MM.1S (cell line): ENCODE data around the gene SMC1B.

Experiments used
- DNase-seq: peaks from one replicate; pipeline ENCODE4 v3.0.0-alpha.2; 2015
- H2AFZ ChIP-seq: fragments of 300-600 bp; sonication (generic); 2 replicates; pipeline ENCODE4 v1.6.0; 2016; ENCODE audit warnings: antibody characterized with exemption, low read length
- H3F3A ChIP-seq: fragments of 300-600 bp; sonication (generic); 2 replicates; pipeline ENCODE4 v1.6.1; 2016; ENCODE audit warnings: mild to moderate bottlenecking, antibody characterized with exemption, low read length, moderate library complexity, mixed read lengths; ENCODE audit not compliant: insufficient read depth
- H3K27ac ChIP-seq: fragments of 300-600 bp; sonication (generic); 2 replicates; pipeline ENCODE4 v1.5.1; 2016; ENCODE audit warnings: mild to moderate bottlenecking, low read length
- H3K27me3 ChIP-seq: fragments of 300-600 bp; sonication (generic); replicated peaks from 2 replicates; pipeline ENCODE4 v1.6.0; 2016; ENCODE audit warnings: low read length; ENCODE audit not compliant: insufficient read depth
- H3K36me3 ChIP-seq: fragments of 300-600 bp; sonication (generic); replicated peaks from 2 replicates; pipeline ENCODE4 v1.6.1; 2016; ENCODE audit warnings: mild to moderate bottlenecking, low read length, mixed read lengths; ENCODE audit not compliant: insufficient read depth
- H3K4me1 ChIP-seq: fragments of 300-600 bp; sonication (generic); 2 replicates; pipeline ENCODE4 v1.6.1; 2016; ENCODE audit warnings: low read length, mixed read lengths
- H3K4me2 ChIP-seq: fragments of 300-600 bp; sonication (generic); 2 replicates; pipeline ENCODE4 v1.6.0; 2016; ENCODE audit warnings: low read depth, low read length
- H3K4me3 ChIP-seq: fragments of 300-600 bp; sonication (generic); 2 replicates; pipeline ENCODE4 v1.5.1; 2016; ENCODE audit warnings: low read length, mixed read lengths
- H3K79me2 ChIP-seq: fragments of 300-600 bp; sonication (generic); 2 replicates; pipeline ENCODE4 v1.6.1; 2016; ENCODE audit warnings: mixed run types, low read length, mixed read lengths
- H3K9ac ChIP-seq: fragments of 300-600 bp; sonication (generic); 2 replicates; pipeline ENCODE4 v1.6.1; 2016; ENCODE audit warnings: low read length, mixed read lengths
- H3K9me2 ChIP-seq: fragments of 300-600 bp; sonication (generic); replicated peaks from 2 replicates; pipeline ENCODE4 v1.6.1; 2016; ENCODE audit warnings: mild to moderate bottlenecking, low read length, mixed read lengths; ENCODE audit not compliant: insufficient read depth
- H3K9me3 ChIP-seq: fragments of 300-600 bp; sonication (generic); replicated peaks from 2 replicates; pipeline ENCODE4 v1.6.1; 2016; ENCODE audit warnings: mild to moderate bottlenecking, low read length, mixed read lengths; ENCODE audit not compliant: insufficient read depth
- H4K20me1 ChIP-seq: fragments of 300-600 bp; sonication (generic); 2 replicates; pipeline ENCODE4 v1.6.1; 2016; ENCODE audit warnings: mild to moderate bottlenecking, low read length, moderate library complexity, mixed read lengths; ENCODE audit not compliant: insufficient read depth
- EZH2 ChIP-seq: fragments of 300-600 bp; sonication (generic); optimal IDR thresholded peaks from 2 replicates; pipeline ENCODE3; 2017; ENCODE audit warnings: low read depth, mild to moderate bottlenecking, antibody characterized with exemption, low read length, mixed read lengths
- EZH2phosphoT487 ChIP-seq: fragments of 300-600 bp; sonication (generic); IDR thresholded peaks from 2 replicates; pipeline ENCODE4 v1.6.1; 2018; ENCODE audit warnings: antibody characterized with exemption, low read length
- TF ChIP-seq, protein P1 (sequence below): fragments of 300-600 bp; sonication (generic); IDR thresholded peaks from 2 replicates; pipeline ENCODE4 v1.5.1; 2016; ENCODE audit warnings: antibody characterized with exemption, low read length, mixed read lengths

The SMC1B gene

DNA sequence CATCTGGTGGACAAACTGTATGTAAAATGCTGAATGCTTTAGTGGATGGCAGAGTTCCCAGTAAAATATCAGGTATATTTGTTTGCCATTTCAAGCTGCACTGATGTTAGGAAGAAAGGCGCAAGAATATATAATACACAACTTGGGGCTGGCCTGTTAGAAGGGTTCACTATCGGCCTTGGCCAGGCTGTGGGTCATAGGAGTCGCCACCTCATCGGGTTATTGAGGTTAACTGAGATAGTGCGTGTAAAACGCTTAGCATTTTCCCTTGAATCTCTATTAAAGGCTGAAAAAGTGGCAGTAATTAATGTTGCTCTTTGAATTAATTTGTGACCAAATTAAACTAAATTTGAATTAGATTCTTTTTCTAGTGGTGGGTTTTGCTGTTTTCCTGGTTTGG is 98.6 kb downstream of the SMC1B start:
- Histone ChIP-seq H3K36me3 (no peaks in the 10 kb centered on the region), H3K27ac (no peak overlapping the region), H4K20me1 (no peaks in the 10 kb centered on the region), H3K4me1 (peaks cover 11% of the 10 kb centered on the region), H3K9me3 (no peaks in the 10 kb centered on the region), H3K79me2 (peaks cover 88% of the 10 kb centered on the region), H3K4me2 (no peak overlapping the region), H3K27me3 (no peaks in the 10 kb centered on the region), H3K4me3 (no peak overlapping the region), H3K9me2 (no peaks in the 10 kb centered on the region), H3K9ac (no peak overlapping the region), H2AFZ (no peak overlapping the region), H3F3A (no peaks in the 10 kb centered on the region)
- TF ChIP-seq EZH2 (no peak), EZH2phosphoT487 (no peak)
- TF ChIP-seq, protein P1, sequence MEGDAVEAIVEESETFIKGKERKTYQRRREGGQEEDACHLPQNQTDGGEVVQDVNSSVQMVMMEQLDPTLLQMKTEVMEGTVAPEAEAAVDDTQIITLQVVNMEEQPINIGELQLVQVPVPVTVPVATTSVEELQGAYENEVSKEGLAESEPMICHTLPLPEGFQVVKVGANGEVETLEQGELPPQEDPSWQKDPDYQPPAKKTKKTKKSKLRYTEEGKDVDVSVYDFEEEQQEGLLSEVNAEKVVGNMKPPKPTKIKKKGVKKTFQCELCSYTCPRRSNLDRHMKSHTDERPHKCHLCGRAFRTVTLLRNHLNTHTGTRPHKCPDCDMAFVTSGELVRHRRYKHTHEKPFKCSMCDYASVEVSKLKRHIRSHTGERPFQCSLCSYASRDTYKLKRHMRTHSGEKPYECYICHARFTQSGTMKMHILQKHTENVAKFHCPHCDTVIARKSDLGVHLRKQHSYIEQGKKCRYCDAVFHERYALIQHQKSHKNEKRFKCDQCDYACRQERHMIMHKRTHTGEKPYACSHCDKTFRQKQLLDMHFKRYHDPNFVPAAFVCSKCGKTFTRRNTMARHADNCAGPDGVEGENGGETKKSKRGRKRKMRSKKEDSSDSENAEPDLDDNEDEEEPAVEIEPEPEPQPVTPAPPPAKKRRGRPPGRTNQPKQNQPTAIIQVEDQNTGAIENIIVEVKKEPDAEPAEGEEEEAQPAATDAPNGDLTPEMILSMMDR = no peak
- DNase-seq = no peak

DNA sequence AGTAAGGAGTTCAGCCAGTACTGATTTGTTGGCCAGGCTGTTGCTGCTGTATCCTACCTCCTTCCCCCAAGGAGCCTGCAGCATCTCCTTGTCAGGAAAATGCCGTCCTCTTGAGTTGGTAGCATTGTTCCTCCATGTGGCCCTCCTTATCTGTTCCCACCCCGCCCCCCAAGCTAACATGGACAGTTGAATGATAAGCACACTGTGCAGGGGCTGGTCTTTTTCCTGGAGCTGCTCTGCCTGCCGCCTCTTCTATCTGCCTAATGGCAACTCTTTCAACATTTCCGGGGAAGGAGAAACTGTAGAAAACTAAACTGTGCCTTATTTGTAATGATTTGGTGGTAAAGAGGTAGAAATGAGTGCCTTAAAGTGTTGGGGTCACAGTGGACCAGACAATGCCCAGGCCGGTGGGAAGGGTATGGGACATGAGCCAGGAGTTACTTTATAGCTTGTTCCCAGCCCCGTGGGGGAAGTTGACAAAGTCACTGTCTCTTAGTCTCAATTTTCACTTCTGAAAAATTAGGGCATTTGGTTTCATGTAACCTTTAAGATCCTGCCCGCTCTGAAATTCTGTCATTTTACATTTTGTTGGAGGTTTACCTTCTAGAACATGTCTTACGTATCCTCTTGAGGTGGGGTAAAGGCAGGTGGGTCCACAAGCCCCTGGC is 99.2 kb downstream of the SMC1B start:
- Histone ChIP-seq H3F3A (no peaks in the 10 kb centered on the region), H3K9me3 (no peaks in the 10 kb centered on the region), H3K27ac (no peak overlapping the region), H3K9ac (no peak overlapping the region), H4K20me1 (no peaks in the 10 kb centered on the region), H3K4me3 (no peak overlapping the region), H3K4me1 (peaks cover 12% of the 10 kb centered on the region), H3K36me3 (no peaks in the 10 kb centered on the region), H3K4me2 (no peak overlapping the region), H3K79me2 (peaks cover 82% of the 10 kb centered on the region), H2AFZ (no peak overlapping the region), H3K27me3 (no peaks in the 10 kb centered on the region), H3K9me2 (no peaks in the 10 kb centered on the region)
- TF ChIP-seq, protein P1 = no peak
- DNase-seq = no peak

DNA sequence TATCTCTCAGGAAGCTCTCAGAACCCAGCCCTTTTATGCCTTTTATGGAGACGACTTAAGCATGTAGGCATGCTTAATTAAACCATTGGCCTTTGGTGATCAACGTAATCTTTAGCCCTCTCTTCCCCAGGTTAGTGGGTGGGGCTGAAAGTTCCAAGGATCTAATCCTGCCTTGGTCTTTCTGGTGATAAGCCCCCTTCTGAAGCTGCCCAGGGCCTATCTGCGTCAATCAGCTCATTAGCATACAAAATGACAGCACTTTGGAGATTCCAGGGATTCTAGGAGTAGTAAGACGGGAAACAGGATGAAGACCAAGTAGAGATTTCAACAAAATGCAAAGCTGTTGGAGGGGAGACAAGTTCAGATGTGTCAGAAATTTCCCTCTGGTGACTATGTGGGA is 100.5 kb downstream of the SMC1B start:
- no peak overlapping the region for H2AFZ ChIP-seq
- H3K9me2 ChIP-seq = no peaks in the 10 kb centered on the region
- peaks cover 71% of the 10 kb centered on the region for H3K79me2 ChIP-seq
- H3K4me3 ChIP-seq = no peak overlapping the region
- H4K20me1 ChIP-seq = no peaks in the 10 kb centered on the region
- DNase-seq = no peak
- H3K9ac ChIP-seq = no peak overlapping the region
- H3K4me1 ChIP-seq = peaks cover 14% of the 10 kb centered on the region
- H3K9me3 ChIP-seq = no peaks in the 10 kb centered on the region
- TF ChIP-seq, protein P1 = no peak
- H3K27ac ChIP-seq = no peak overlapping the region
- H3K27me3 ChIP-seq = no peaks in the 10 kb centered on the region
- H3K36me3 ChIP-seq = no peaks in the 10 kb centered on the region
- H3K4me2 ChIP-seq = no peak overlapping the region
- H3F3A ChIP-seq = no peaks in the 10 kb centered on the region
